Stimulated activated CD8-positive, alpha-beta memory T cell treated with anti-CD3 and anti-CD28 coated beads, Interleukin-4, amount 100 ng/mL, for 24 hours (primary cell): Measurements from ENCODE around the gene NOP9.
"Not testable (repeated sequence)": the region's sequence is repeated elsewhere in the genome, so short reads cannot be mapped to it uniquely, and the experiment has no call there.

ENCODE experiments used
- DNase-seq: peaks from one replicate; pipeline ENCODE4 v3.0.0-alpha.2; 2020; ENCODE audit warnings: low read depth

The NOP9 gene

GRCh38 chr14:24310265-24310645, 10.6 kb downstream of the NOP9 start:
- no peak for DNase-seq

- DNase-seq = peak; percentile 47
Observed at GRCh38 chr14:24310646-24311604, 11.3 kb downstream of the NOP9 start, which contains the start of gene LTB4R. Gene LTB4R (plus strand): TSS chr14:24311502. CDS start chr14:24315652, 4,150 bp downstream.

- no peak for DNase-seq
Observed at GRCh38 chr14:24311837-24312615, 12.4 kb downstream of the NOP9 start.

GRCh38 chr14:24312736-24313507, 13.3 kb downstream of the NOP9 start:
- no peak for DNase-seq

- DNase-seq = no peak
Observed at GRCh38 chr14:24313913-24314312, 14.3 kb downstream of the NOP9 start.

- DNase-seq = no peak
Observed at GRCh38 chr14:24314377-24315193, 14.9 kb downstream of the NOP9 start.

GRCh38 chr14:24315243-24315806, 15.7 kb downstream of the NOP9 start:
- DNase-seq = no peak

GRCh38 chr14:24315807-24316596, 16.4 kb downstream of the NOP9 start:
- no peak for DNase-seq

GRCh38 chr14:24316597-24316950, 16.9 kb downstream of the NOP9 start:
- no peak for DNase-seq

- no peak for DNase-seq
Observed at GRCh38 chr14:24317141-24317928, 17.7 kb downstream of the NOP9 start.

- DNase-seq = no peak
Observed at GRCh38 chr14:24321212-24321975, 21.7 kb downstream of the NOP9 start.

- no peak for DNase-seq
Observed at GRCh38 chr14:24322672-24323071, 23.0 kb downstream of the NOP9 start.

GRCh38 chr14:24323341-24323740, 23.7 kb downstream of the NOP9 start:
- DNase-seq = no peak

GRCh38 chr14:24324024-24324423, 24.4 kb downstream of the NOP9 start:
- DNase-seq = no peak

GRCh38 chr14:24325041-24325530, 25.4 kb downstream of the NOP9 start:
- no peak for DNase-seq

GRCh38 chr14:24325963-24326362, 26.3 kb downstream of the NOP9 start:
- no peak for DNase-seq

GRCh38 chr14:24327303-24327702, 27.7 kb downstream of the NOP9 start:
- no peak for DNase-seq

GRCh38 chr14:24327914-24328313, 28.3 kb downstream of the NOP9 start:
- not testable (repeated sequence) for DNase-seq
